Transverse colon (tissue), 4 donors: ENCODE results near the gene RRH.

Experiments
- CTCF ChIP-seq, 5 experiments: fragments of 200-600 bp in 3 of 5; fragments of 450-650 bp in 2 of 5; sonication (generic) in 3 of 5; IDR thresholded peaks; 1 replicate in 2 of 5; 2 replicates in 3 of 5; pipeline ENCODE4 v1.5.1; 2016 to 2017; ENCODE audit warnings: antibody characterized with exemption in 5 of 5, inconsistent platforms in 3 of 5, mild to moderate bottlenecking in 2 of 5, moderate library complexity in 1 of 5
- EP300 ChIP-seq: sonication (generic); formaldehyde crosslinking; IDR thresholded peaks from one replicate; pipeline ENCODE4 v1.6.1; 2017; ENCODE audit warnings: antibody characterized with exemption, low read depth
- POLR2AphosphoS5 ChIP-seq, 3 donors: sonication (generic); formaldehyde crosslinking; IDR thresholded peaks; one replicate each; pipeline ENCODE4 v1.6.1; 2016; ENCODE audit warnings: antibody characterized with exemption in 3 of 3

GRCh38 chr4:109827672-109828071, at the start of gene RRH:
- TF ChIP-seq CTCF (IDR thresholded peaks at IDR 0.05) (no peak), POLR2AphosphoS5 (IDR thresholded peaks at IDR 0.05) (no peak), EP300 (no peak)
